ENCODE measurements around the gene LILRB3.

GRCh38 chr19:54168174-54168917 lies 54.5 kb downstream of the LILRB3 start:
- TF ChIP-seq CTCF (IDR thresholded peaks at IDR 0.05) (peak; percentile 79 to 95 (median 88)), POLR2A (IDR thresholded peaks at IDR 0.05) (no peak)

Data from heart left ventricle (tissue), 13 donors.